Measurements from ENCODE around the gene CHAD.

The CHAD gene

GRCh38 chr17:50514936-50515702 lies 46.4 kb upstream of the CHAD start:
- no peaks in the 10 kb centered on the region for H4K20me1 ChIP-seq (ENCODE audit: control insufficient read depth, insufficient read depth, low read depth, low read length)
- no peaks in the 10 kb centered on the region for H3K9me3 ChIP-seq (ENCODE audit: control insufficient read depth, insufficient read depth, low read length)
- H3K79me2 ChIP-seq (ENCODE audit: control insufficient read depth, low read length), result no peaks in the 10 kb centered on the region
- H3K4me1 ChIP-seq (ENCODE audit: control insufficient read depth, low read length), result peaks cover 14% of the 10 kb centered on the region
- no peaks in the 10 kb centered on the region for H3K9me2 ChIP-seq (replicated peaks; ENCODE audit: control insufficient read depth, low read length)
- no peaks in the 10 kb centered on the region for H3K36me3 ChIP-seq (ENCODE audit: control insufficient read depth, low read length)
- H3K4me3 ChIP-seq (ENCODE audit: low read length), result no peak overlapping the region
- H3F3A ChIP-seq (ENCODE audit: control insufficient read depth, insufficient read depth), result no peaks in the 10 kb centered on the region
- no peaks in the 10 kb centered on the region for H3K27me3 ChIP-seq (ENCODE audit: control insufficient read depth, low read length)
- TF ChIP-seq CTCF (IDR thresholded peaks at IDR 0.05; ENCODE audit: low read depth, low read length, poor library complexity, severe bottlenecking), result no peak
- TF ChIP-seq EZH2phosphoT487 (IDR thresholded peaks at IDR 0.05; ENCODE audit: borderline replicate concordance, low read length), result no peak
- H3K4me2 ChIP-seq (ENCODE audit: low read length), result peak overlapping the region; percentile 8; the same call in 1 of the 2 replicates
- no peak overlapping the region for H3K27ac ChIP-seq (ENCODE audit: low read depth, low read length)

- Histone ChIP-seq H3F3A (ENCODE audit: control insufficient read depth, insufficient read depth) (no peaks in the 10 kb centered on the region; the same call in 1 of the 2 replicates), H4K20me1 (ENCODE audit: control insufficient read depth, insufficient read depth, low read depth, low read length) (no peaks in the 10 kb centered on the region)
Observed at GRCh38 chr17:50514388-50514787, 45.7 kb upstream of the CHAD start.

GRCh38 chr17:50513495-50513894 lies 44.8 kb upstream of the CHAD start:
- TF ChIP-seq CTCF (IDR thresholded peaks at IDR 0.05; ENCODE audit: low read depth, low read length, poor library complexity, severe bottlenecking), result no peak
- no peak for TF ChIP-seq EZH2phosphoT487 (IDR thresholded peaks at IDR 0.05; ENCODE audit: borderline replicate concordance, low read length)
- H3K9me2 ChIP-seq (replicated peaks; ENCODE audit: control insufficient read depth, low read length), result no peaks in the 10 kb centered on the region

More at GRCh38 chr17:50514388-50514787, 45.7 kb upstream of the CHAD start:
- Histone ChIP-seq H3K4me1 (ENCODE audit: control insufficient read depth, low read length) (peaks cover 19% of the 10 kb centered on the region), H3K27me3 (ENCODE audit: control insufficient read depth, low read length) (no peaks in the 10 kb centered on the region), H3K4me2 (ENCODE audit: low read length) (no peak overlapping the region), H3K36me3 (ENCODE audit: control insufficient read depth, low read length) (no peaks in the 10 kb centered on the region), H3K27ac (ENCODE audit: low read depth, low read length) (no peak overlapping the region), H3K9me2 (replicated peaks; ENCODE audit: control insufficient read depth, low read length) (no peaks in the 10 kb centered on the region), H3K9me3 (ENCODE audit: control insufficient read depth, insufficient read depth, low read length) (no peaks in the 10 kb centered on the region), H3K79me2 (ENCODE audit: control insufficient read depth, low read length) (peaks cover 4% of the 10 kb centered on the region; the same call in 1 of the 2 replicates), H3K4me3 (ENCODE audit: low read length) (no peak overlapping the region)
- TF ChIP-seq CTCF (IDR thresholded peaks at IDR 0.05; ENCODE audit: low read depth, low read length, poor library complexity, severe bottlenecking) (no peak), EZH2phosphoT487 (IDR thresholded peaks at IDR 0.05; ENCODE audit: borderline replicate concordance, low read length) (no peak)

More at GRCh38 chr17:50513495-50513894, 44.8 kb upstream of the CHAD start:
- peaks cover 27% of the 10 kb centered on the region for H3K4me1 ChIP-seq (ENCODE audit: control insufficient read depth, low read length)
- H4K20me1 ChIP-seq (ENCODE audit: control insufficient read depth, insufficient read depth, low read depth, low read length), result no peaks in the 10 kb centered on the region
- H3K36me3 ChIP-seq (ENCODE audit: control insufficient read depth, low read length), result no peaks in the 10 kb centered on the region
- no peaks in the 10 kb centered on the region for H3K27me3 ChIP-seq (ENCODE audit: control insufficient read depth, low read length)
- no peak overlapping the region for H3K4me3 ChIP-seq (ENCODE audit: low read length)
- H3K27ac ChIP-seq (ENCODE audit: low read depth, low read length), result no peak overlapping the region
- peaks cover 4% of the 10 kb centered on the region; the same call in 1 of the 2 replicates for H3K79me2 ChIP-seq (ENCODE audit: control insufficient read depth, low read length)
- H3K4me2 ChIP-seq (ENCODE audit: low read length), result no peak overlapping the region
- no peaks in the 10 kb centered on the region; the same call in 1 of the 2 replicates for H3F3A ChIP-seq (ENCODE audit: control insufficient read depth, insufficient read depth)
- no peaks in the 10 kb centered on the region for H3K9me3 ChIP-seq (ENCODE audit: control insufficient read depth, insufficient read depth, low read length)

Data from DOHH2 (cell line).